ENCODE measurements around the gene REEP6.
"Not testable (repeated sequence)": the region's sequence is repeated elsewhere in the genome, so short reads cannot be mapped to it uniquely, and the experiment has no call there.

REEP6 gene

GRCh38 chr19:1472231-1473084, 18.5 kb upstream of the REEP6 start:
- DNase-seq (ENCODE audit: low read depth) = no peak

- no peak for DNase-seq (ENCODE audit: low read depth)
These were observed 17.7 kb upstream of the REEP6 start for GRCh38 chr19:1473085-1473851.

- no peak for DNase-seq (ENCODE audit: low read depth)
These were observed 16.8 kb upstream of the REEP6 start for GRCh38 chr19:1474011-1474764.

GRCh38 chr19:1474765-1475351, 16.1 kb upstream of the REEP6 start:
- DNase-seq (ENCODE audit: low read depth) = no peak

GRCh38 chr19:1475751-1476437, 15.1 kb upstream of the REEP6 start:
- no peak for DNase-seq (ENCODE audit: low read depth)

- DNase-seq (ENCODE audit: low read depth) = not testable (repeated sequence)
These were observed 13.9 kb upstream of the REEP6 start for GRCh38 chr19:1477056-1477455.

- DNase-seq (ENCODE audit: low read depth) = peak; percentile 88
These were observed 11.9 kb upstream of the REEP6 start, which contains the start of gene C19orf25 for GRCh38 chr19:1478934-1479707. Gene C19orf25 (minus strand): TSS chr19:1479215. CDS start chr19:1478903, 312 bp downstream.

- DNase-seq (ENCODE audit: low read depth) = no peak
These were observed 9.6 kb upstream of the REEP6 start for GRCh38 chr19:1481224-1481892.

GRCh38 chr19:1481893-1482360, 9.1 kb upstream of the REEP6 start:
- DNase-seq (ENCODE audit: low read depth) = no peak

GRCh38 chr19:1482361-1483130, 8.4 kb upstream of the REEP6 start:
- no peak for DNase-seq (ENCODE audit: low read depth)

GRCh38 chr19:1483131-1483978, 7.6 kb upstream of the REEP6 start:
- no peak for DNase-seq (ENCODE audit: low read depth)

GRCh38 chr19:1483979-1484428, 7.0 kb upstream of the REEP6 start:
- DNase-seq (ENCODE audit: low read depth) = no peak

- DNase-seq (ENCODE audit: low read depth) = no peak
These were observed 4.0 kb upstream of the REEP6 start for GRCh38 chr19:1486720-1487575.

GRCh38 chr19:1487576-1488281, 3.3 kb upstream of the REEP6 start:
- no peak for DNase-seq (ENCODE audit: low read depth)

GRCh38 chr19:1488282-1488601, 2.7 kb upstream of the REEP6 start:
- DNase-seq (ENCODE audit: low read depth) = no peak

- DNase-seq (ENCODE audit: low read depth) = no peak
These were observed 1.3 kb upstream of the REEP6 start for GRCh38 chr19:1489463-1490310.

Data from stromal cell of bone marrow (primary cell).